Keratinocyte (primary cell): Measurements from ENCODE around the gene BEND3.

Source experiments
- CTCF ChIP-seq, 3 experiments: IDR thresholded peaks in 1 of 3; conservative IDR thresholded peaks in 1 of 3; optimal IDR thresholded peaks in 1 of 3; 2 replicates in 2 of 3; 3 replicates in 1 of 3; pipeline versions ENCODE3 to v1.5.1; 2011; ENCODE audit warnings: low read length in 3 of 3, mild to moderate bottlenecking in 3 of 3, moderate library complexity in 2 of 3, control low read depth in 1 of 3, inconsistent platforms in 1 of 3; ENCODE audit not compliant: insufficient read depth in 2 of 3; ENCODE audit errors: extremely low read depth in 1 of 3
- EZH2 ChIP-seq: IDR thresholded peaks from one replicate; pipeline ENCODE4 v1.6.1; 2012; ENCODE audit warnings: inconsistent platforms, mild to moderate bottlenecking, low read length, moderate library complexity

- no peak for TF ChIP-seq CTCF (optimal IDR thresholded peaks at IDR 0.05 in 1 of 3, IDR thresholded peaks at IDR 0.05 in 1 of 3, conservative IDR thresholded peaks at IDR 0.05 in 1 of 3; ENCODE audit: extremely low read depth in 1 of 3, insufficient read depth in 2 of 3, low read length in 3 of 3)
- TF ChIP-seq EZH2 = no peak
Observed at GRCh38 chr6:107060704-107061103, 54.6 kb downstream of the BEND3 start.
